CD4-positive, alpha-beta T cell treated with Interleukin-17A for 1 hour (primary cell): ENCODE results near the gene FLNB.

ENCODE experiments used
- DNase-seq: peaks from one replicate; pipeline ENCODE4 v3.0.0-alpha.2; 2020

FLNB gene

GRCh38 chr3:58058361-58059263 lies 50.4 kb downstream of the FLNB start:
- DNase-seq, result no peak

DNA sequence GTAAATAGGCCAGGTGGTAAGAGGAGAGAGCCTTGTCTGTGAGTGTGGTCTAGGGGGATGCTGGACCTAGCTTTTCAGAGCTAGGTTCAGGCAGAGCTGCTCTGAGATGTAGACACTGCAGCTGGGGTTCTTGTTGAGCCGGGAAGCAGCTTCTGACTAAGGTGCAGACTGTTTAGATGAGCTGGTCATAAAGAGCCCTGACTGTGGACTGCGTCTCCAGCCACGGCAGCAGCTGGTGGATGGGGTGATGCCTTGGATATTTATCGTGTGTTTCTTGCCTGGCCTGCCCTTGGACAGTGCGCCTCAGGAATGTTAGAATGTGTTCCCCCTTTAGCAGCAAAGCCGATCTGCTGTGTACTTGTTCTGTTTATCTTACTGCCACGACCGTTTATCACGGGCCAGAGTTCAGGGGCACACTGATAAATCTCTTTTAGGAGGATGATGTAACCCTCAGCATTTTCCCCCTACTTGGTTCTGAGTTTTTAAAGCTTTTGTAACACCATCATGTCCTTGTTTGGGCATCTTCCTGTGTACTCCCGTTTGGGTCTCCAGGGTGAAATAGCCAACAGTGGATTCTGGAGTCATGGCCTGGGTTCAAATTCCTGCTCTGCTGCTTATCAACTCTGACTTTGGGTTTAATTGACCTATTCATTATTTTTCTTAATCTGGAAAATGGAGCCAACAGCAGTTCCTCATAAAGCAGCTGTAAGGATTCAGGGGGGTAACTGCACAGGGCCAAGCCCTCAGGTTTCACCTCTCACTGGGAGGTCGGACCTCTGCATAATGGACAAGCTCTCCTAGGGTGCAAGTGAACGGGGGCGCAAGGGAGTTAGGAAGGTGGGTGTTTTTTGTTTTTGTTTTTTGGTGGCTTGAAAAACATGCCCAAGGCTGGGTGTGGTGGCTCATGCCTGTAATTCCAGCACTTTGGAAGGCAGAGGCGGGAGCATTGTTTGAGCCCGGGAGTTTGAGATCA lies 51.4 kb downstream of the FLNB start:
- no peak for DNase-seq

DNA sequence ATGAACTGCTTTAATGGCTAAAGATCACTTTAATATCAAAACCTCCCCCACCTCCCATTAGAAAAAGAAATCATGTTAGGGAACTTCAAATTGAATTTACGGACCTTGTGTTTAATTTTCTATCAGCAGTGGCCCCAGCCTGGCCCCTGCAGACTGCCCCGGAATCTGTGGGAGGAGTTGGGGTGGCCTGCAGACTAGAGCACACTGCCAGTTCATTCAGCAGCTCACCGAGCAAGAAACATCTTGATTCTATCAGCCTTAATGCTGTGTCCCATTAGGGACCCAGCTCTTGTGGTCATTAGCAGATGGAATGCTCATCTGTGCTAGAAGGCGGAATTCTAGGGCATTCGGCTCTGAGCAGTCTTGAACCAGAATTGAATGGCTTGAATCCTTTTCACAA lies 54.2 kb downstream of the FLNB start:
- DNase-seq, result no peak

- DNase-seq, result no peak
Measured at GRCh38 chr3:58063022-58063815, 55.0 kb downstream of the FLNB start.

DNA sequence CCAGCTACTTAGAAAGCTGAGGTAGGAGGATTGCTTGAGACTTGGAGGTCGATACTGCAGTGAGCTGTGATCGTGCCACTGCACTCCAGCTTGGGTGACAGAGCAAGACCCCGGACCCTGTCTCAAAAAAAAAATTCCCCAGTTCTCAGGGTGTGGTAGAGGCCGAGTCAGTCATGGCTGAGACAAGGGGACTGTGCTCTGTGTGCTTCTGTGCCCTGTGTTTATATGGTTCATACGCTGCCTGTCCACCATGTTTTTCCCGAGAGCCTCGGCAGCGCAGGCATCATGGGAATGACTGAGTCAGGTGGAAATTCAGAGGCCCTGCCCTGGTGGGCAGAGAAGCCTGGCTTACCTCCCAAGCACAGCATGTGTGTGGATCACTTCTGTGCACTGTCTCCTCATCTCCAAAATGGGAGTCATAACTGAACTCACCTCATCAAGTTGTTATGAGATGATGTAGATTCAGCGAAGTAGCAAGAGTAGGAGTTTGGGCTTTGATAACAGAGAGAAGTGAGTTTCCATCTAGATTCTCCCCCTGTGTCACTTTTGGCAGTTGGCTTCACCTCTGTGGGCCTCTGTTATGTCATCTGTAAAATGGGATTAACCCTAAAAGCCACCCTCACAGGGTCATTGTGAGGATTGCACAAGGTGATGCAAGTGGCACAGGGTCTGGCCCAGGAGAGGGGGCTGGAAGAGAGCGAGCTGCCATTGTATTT lies 56.9 kb downstream of the FLNB start:
- no peak for DNase-seq

DNA sequence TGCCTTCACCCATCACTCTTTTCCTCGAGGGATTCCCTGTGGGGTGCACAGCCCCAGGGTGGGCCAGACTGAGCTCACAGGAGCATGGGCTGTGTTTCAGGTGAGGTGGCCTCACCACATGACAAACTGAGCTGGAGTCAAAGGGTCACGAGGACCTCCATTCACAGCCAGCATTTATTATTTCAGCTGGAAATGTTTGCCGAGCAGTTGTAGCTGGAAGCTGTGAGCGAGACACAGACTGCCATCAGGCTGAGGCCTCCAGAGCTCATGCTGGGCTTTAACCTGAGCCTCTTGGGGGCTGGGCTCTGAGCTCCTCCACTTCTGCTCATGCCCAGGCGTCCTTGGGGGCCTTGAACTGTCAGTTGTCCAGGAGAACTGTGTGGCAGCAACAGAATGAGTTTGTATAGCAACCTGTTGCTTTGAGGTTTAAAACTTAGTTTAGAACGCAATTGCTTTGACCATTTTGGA lies 57.5 kb downstream of the FLNB start:
- no peak for DNase-seq

- no peak for DNase-seq
Measured at GRCh38 chr3:58066842-58067241, 58.6 kb downstream of the FLNB start.

DNA sequence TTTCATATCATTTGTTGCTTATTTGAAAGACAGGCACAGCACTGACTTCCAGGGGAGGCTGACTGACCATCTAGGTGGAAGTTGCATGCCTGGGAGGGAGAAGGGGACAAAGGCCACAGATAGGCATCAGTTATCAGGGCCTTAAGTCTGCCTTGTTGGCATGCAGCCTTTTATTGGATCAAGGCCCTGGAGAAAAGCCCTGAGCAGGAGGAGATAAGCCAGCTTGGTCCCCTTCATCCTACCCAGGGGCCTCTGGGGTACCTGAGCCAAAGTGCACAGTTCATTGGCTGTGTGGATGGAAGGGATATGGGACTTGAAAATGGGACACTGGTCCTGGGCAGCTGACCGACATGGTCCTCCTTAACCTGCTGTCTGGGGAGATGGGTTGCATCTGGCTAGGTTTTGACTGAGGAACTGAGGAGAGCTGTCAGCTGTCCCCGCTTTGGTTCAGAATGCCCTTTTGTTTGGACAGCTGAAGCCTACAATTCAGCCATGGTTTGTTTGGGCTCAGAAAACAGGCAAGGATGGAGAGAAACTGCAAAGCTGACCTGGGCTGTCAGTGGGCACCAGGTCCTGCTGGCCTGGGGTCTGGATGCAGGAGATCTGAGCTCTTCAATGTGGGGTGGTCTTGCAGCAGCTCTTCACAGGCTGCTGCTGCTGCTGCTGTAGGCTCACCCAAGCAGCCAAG lies 60.0 kb downstream of the FLNB start:
- DNase-seq, result no peak

DNA sequence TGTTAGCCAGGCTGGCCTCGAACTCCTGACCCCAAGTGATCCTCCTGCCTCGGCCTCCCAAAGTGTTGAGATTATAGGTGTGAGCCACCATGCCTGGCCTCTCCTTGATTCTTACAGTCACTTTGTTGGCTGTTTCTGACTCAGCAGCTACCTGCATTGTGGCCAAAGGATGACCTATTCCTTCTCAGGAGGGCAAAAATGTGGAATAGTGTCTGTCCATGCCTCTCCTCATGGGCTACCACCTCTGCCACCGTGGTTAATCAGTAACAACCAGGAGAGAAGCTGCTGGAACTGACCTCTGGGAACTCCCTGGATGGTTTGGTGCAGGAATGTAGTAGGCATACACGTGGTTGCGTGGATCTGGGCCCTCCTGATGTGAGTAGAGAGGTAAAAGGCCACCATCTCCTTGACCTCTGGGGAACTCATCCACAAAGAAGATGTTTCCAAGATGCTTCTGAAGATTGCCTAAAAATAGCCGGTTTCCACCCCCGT lies 63.3 kb downstream of the FLNB start:
- DNase-seq, result no peak

- no peak for DNase-seq
Measured at GRCh38 chr3:58072052-58072762, 64.0 kb downstream of the FLNB start.

DNA sequence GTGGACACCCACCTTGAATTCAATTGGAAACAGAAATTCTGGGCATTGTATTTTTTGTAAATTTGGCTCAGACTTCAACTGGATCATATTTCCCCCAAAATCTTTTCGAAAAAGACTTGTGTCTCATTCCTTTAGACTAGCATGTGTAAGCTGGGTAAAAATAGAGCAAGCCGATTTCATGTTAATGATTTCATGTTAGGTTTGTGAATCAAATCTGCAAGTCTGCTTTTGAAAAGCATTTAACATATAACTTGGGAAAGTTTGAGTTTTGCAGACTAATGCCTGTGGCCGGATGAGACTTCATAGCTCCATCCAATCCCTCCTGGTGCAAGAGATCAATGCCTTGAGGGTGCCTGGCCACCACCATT lies 64.5 kb downstream of the FLNB start:
- no peak for DNase-seq

DNA sequence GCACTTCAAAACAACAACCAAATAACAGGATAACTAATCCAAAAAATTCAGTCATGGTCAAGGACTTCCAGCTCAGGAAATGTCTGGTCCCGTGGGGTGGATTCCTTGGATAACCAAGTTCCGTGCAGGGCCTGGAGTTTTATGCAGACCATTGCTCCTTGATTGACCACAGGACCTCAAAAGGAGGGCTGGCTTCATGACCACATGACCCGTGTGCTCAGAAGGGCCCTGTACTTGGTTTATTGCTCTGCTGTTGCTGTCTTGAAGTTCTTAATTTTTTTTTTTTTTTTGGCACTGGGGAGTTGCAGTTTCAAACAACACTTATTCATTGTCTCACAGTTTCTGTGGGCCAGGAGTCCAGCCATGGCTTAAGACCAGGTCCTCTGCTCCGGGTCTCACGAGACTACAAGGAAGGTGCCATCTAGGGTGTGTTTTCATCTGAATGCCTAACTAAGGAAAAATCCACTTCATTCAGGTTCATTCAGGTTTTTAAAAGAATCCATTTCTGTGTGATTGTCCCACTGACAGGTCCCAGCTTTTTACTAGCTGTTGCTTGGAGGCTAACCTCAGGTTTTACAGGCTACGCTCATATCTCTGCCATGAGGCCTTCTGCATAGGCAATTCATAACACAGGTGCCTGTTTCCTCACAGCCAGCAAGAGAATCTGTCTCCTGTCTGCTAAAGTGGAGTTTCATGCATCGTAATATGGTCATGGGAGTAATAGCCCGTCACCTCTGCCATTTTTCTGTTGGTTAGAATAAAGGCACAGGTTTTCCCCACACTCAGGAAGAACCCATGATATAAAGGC lies 65.3 kb downstream of the FLNB start:
- no peak for DNase-seq

DNA sequence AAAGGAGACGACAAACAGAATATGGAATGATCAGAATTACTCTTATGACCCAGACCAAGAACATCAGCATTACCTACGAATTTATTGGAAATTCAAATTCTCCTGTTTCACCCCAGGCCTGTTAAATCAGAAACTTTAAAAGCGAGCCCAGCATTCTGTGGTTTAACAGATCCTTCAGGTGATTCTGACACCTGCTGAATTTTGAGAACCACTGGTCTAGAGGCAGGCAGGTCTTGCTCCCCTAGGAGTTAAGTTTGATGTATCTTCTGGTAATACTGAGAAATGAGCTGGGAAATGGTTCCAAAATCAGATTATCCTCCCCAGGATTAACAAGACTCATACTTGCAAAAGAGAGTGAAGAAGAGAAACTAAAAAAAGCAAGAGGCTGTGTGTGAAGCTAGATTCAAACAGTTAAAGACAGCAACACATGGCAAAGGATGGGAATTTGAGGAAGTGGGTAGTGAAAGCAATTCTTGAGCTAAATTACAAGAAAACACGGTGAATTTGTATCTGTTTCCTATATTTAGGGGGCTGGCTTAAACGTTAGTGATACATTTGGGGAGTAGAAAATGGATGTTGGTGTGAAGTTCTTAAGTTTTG lies 66.0 kb downstream of the FLNB start:
- DNase-seq, result no peak

DNA sequence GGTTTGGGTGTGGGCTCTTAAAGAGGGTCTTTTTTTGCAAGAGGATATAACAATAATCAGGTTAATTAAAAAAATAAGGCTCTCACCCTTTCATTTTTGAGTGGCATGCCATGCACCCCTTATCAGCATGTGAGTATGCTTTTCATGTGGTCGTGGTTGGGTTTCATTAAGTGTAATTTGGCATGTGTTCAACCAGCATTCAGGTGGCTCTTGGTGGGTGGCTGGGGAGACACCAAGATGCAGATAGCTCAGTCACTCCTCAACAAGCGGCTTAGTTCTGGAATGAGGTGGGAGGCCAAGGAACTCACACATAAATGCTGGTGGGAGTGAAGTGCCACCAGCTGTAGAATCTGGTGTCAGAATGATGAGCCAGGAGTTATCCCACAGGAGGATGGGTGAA lies 66.8 kb downstream of the FLNB start:
- DNase-seq, result no peak

DNA sequence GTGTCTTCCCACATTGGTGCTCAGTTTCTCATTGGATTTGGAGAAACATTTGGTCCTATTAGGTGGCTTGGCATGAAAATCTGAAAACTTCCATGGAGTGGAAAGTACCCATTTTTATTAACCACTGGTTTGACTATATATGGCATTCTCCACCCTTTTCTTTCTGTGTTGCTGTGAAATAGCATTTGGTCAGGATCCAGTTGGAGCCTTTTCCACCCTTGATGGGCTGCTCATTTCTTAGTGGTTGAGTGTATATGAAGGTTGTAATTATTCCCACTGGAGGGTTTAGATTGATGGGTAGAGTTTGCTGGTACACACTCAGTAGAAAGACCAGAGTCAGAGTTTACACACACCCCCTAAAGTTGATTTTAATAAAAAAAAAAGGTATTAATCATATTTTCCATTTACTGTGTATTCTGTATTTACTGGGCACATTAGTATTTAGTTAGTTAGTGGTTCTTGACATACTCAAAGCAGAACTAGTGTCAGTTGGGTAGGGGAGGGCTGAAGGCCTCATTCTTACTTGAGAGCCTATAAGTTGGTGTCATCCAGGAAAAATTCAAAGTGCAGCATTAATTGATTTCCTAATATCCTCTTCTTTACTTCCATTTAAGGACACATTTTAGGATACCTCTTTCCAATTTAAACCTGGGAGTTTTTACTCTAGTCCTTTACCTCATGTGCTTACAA lies 69.5 kb downstream of the FLNB start:
- no peak for DNase-seq

DNA sequence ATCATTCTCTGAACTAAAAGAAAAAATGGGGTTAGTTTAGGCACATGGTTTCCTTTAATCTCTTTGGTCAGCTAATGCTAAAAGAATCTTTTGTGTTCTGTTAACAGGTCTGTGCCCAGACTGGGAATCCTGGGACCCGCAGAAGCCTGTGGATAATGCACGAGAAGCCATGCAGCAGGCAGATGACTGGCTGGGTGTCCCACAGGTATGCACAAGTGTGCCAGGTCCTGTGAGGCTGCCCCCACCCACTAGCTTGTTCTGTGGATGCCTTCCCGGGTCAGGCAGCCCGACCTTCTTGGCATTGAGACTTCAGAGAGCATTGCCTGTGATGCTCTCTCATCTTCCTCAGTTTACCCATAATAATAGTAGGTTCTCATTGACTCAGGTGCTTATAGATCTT lies 70.4 kb downstream of the FLNB start:
- no peak for DNase-seq

DNA sequence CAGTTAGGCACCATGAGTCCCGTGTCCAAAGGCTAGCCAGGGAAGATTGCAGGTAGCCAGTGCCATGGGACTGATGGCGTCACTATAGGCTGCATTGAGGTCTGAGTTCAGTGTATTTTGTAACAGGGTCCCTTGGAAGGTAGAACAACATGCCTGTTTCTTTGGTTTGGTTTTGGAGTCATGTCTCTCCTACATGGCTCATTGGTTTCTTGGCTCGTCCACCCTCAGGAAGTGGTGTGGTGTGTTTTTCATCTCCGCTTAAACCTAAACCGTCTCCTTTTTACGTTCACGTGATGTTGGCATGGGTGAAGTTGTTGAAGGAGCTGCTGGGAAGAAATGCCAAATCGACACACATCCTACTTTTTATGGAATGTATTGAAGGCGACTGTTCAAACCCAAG lies 71.6 kb downstream of the FLNB start:
- no peak for DNase-seq

DNA sequence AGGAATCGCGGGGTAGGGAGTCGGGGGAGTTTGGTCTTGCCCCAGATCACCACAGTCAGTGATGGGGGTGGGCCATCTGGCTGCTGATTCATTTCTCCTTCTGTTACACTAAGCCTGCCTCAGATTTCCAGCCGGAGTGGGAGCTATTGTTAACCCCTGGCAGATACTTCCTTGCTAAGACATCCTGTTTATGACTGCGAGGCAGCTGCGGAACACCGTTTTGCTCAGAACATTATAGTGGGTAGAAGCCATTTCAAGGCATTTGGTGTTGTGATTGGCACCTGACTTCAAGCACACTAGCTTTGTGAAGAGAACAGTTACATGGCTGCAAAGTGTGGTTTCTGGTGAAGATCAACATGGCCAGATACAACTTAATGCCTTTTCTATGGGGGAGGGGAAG lies 73.8 kb downstream of the FLNB start:
- no peak for DNase-seq

- no peak for DNase-seq
Measured at GRCh38 chr3:58084166-58084565, 75.9 kb downstream of the FLNB start.
